HG02571 (cell line): ENCODE data around the gene ARMC3.
"Not testable (repeated sequence)": the region's sequence is repeated elsewhere in the genome, so short reads cannot be mapped to it uniquely, and the experiment has no call there.

Experiments used
- ATAC-seq: cut with Tn5 transposase; IDR thresholded peaks from one replicate; pipeline ENCODE4 v1.9.1; 2021; ENCODE audit warnings: mild to moderate bottlenecking, moderate library complexity; ENCODE audit not compliant: unreplicated experiment

The ARMC3 gene

DNA sequence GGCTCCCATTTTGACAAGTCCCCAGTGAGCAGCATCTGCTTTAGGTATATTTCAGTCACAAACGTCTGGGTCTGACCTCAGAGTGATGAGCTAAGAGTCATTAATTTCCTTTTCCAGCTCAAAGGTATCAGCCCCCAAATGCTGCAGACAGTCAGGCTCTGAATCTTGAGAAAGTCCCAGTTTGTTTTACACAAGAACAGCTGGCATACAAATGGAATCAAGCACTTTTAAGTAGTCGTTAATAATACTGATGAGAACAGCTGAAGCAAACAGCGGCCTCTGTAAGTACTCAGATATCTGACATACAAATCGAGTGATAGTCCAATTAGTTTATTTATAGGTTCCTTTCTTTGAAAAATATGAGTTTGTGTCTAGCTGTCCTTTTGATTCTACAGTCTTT, 118.2 kb downstream of the ARMC3 start:
- no peak for ATAC-seq

DNA sequence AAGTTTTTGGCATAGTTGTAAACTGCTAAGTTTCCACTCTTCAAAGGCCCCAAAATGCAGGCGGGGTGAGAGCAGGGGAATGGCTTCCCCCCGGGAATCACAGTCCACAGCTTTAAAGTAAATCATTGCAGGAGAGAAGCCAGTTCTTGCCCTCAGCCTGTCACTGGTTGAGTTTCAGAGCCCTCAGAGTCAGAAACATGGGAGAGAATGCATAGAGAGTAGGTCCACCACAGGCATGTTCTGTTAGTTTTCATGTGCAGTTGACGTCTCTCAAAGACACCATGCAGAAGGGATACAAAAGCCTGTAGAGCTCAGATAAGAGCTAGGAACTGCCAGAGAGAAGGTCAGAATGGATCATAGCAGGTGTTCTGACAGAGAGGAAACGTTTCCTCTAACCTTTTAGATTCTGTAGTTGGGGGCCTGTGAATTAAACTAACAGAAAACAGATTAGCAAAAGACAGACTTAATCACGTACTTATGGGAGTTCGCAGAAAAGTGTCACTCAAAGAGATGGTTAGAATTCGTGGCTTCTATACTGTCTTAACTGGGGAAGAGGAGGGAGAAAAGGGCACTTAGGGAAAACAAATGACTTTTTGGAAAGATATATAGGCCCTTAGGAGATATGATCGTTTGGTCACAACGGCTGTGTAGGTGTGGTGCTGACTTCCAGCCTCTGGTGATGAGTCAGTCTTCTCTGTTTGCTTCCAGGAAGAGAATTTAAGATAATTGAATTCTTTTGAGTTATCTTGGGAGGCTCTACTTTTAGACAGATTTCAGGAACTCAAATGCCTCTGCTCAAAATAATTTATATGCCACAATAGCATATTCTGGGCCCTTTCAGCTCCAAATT, 119.6 kb downstream of the ARMC3 start:
- ATAC-seq = no peak

- no peak for ATAC-seq
These were observed 120.3 kb downstream of the ARMC3 start for GRCh38 chr10:23048191-23048590.

GRCh38 chr10:23051278-23051677, 123.4 kb downstream of the ARMC3 start:
- ATAC-seq = no peak

- ATAC-seq = no peak
These were observed 124.0 kb downstream of the ARMC3 start for GRCh38 chr10:23051855-23052331.

DNA sequence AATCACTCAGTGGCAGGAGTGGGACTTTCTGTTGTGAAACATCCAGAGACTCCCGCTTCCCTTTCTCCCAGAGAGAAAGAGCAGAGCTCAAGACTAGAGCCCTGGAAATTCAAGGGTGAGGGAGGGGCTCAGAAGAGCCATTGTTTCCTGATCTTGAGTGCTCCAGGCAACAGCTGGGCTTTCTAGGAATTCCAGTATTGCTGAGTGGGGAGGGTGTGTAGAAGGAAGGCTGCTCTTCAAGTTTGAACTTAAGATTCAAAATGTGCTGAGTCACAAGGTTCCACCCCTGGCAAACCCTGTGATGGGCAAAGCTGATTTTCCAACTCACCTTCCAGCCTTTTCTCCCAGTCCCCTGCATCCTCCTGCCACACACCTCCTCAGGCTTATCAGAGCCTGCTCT, 125.2 kb downstream of the ARMC3 start:
- no peak for ATAC-seq

DNA sequence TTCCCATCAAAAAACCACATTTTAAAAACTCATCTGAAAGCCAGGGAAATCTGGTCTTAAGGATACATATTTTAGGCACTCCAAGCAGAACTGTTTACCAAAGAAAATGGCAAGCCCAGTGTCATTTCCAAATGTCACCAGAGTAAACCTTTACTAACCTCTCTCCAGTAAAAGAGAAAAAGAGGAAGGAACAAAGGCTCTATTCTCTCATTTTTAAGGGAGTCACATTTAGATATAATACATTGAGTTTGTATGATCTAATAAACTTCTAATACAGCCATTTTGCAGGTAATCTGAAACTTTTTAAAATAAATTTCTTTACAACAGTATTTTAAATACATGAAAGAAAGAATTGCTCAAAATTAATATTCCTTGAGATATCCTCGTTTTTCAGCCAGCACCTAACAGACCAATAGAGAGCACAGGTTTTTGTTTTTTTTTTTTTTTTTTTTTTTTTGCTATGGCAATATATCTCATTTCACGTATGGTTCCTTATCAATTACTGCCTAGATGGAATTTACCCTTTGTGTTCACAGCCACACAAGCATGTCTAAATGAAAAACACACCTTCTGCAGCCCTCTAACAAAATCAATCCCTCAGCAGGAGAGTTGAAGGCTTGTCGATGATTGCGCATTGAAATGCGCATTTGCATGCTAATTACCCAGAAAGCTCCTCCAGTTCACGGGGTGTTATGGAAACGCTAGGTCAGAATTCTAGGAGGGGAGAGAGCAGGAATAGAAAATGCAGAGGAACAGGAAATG, 127.8 kb downstream of the ARMC3 start:
- ATAC-seq = no peak

DNA sequence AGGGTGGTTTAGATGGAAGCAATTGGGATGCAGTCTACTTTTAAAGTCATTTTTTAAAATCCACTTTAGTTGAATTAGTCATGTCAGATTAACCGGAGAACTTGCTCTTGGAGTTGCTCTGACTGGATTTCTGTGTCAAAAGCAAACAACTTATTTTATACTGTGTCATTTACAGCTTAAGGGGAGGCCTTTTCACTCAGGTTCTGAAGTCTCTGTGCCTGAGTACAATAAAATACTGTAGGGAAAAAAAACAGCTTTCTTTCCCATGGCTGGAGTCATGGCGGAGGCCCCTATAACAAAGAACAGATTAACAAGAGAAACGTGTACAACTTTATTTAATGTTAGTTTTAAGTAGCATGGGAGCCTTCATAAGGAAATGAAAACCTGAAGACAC, 128.3 kb downstream of the ARMC3 start:
- ATAC-seq = no peak

- no peak for ATAC-seq
These were observed 130.5 kb downstream of the ARMC3 start for GRCh38 chr10:23058366-23058765.

DNA sequence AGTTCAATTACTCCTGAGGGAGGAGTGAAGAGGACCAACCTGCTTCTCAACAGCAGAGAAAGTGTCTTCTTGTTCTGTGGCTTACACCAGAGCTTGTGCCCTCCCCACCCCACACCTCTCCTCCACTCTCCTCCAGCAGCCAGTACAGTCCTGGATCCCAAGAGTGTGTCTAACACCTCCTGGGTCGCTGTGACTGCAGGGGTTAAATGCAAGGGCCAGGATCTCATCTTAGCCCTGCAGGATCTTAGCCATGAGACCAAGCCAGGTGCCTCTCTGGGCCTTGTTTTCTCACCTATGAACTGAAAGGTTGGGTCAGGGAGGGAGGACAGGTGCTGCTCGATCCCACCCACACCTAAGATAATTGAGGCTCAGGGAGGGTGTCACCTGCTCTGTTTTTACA, 133.1 kb downstream of the ARMC3 start:
- no peak for ATAC-seq

DNA sequence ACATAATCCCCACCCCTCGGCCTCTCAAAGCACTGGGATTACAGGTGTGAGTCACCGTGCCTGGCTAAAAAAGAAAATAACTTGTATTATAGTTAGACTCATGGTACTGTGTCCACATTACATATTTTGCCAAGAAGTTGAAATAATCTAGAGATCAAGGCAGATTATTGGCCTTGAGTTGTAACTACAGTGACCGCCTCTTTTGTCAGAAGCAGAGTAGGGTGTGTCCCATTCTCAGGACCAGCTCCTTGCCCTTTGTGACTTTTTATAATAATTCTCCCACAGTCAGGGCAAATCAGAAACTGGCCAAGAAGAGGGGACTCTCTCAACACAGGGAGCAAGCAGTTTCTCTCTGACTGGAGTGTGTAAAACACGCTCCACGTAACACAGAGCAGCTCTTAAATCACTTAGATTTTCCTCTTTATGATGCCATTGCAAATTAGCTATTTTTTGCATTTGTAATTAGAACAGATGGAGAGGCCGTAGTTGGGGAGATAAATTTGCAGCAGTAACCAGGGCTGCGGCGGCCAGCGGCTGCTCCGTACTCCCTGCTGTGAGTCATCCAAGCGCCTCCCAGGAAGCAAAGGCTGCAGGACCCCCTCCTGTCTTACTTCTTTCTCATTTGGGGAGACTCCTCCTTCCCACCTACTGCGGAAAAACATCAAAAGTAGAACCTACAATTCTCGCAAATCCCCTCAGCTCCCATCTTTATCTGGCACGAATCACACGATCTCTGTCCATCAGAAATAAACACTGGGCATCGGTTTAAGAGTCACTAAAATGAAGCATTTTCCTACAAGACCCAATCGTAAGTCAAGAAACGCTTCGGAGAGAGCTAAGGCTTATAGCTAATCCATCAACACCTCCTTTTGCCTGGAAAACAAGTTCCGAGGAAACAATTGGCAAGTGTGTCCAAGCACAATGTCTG, 135.5 kb downstream of the ARMC3 start:
- ATAC-seq = no peak

DNA sequence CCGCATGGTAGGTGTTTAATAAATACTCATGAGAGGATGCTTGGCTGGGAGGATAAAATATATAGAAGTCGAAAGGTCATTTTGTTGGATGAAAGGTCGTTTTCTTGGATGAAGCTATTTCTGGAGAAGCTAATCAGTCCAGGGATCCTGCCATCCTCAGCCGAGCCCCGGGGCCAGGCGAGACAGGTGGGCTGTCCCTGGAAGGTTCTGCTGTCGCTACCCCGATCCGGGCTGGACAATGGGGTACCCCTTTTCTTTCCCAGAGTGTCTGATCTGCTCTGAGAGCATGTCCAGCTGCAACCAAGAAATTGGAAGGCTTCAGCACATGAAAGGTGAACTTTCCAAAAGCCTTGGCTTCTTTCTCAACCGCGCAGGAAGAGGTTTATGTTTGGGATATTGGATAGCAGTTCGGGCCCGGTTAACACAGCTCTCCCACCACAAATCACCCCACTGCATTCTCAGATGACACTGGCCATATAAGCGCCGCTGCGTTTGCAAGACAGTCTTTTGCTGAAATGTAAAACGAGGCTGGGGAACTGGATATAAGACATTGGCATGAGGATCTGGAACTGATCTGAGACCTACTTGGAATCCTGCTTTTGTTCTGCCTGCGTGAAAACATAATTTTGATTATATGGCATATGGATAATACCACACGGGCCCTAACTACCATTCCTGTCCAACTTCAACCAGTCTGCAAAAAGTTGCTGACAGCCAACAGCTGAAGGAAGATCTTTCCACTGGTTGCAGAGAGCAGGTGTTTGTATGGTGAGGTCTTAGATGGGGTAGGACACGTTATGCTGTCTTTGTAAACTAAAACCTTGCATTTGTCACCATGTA, 136.3 kb downstream of the ARMC3 start:
- no peak for ATAC-seq

DNA sequence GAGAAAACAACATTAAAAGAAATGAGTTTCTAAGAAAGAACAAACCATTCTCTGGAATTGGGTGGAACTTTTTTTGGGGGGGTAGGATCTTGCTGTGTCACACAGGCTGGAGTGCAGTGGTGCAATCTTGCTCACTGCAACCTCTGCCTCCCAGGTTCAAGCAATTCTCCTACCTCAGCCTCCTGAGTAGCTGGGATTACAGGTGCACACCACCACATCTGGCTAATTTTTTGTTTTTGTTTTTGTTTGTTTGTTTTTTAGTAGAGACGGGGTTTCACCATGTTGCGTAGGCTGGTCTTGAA, 136.9 kb downstream of the ARMC3 start:
- not testable (repeated sequence) for ATAC-seq

GRCh38 chr10:23065181-23065948, 137.5 kb downstream of the ARMC3 start:
- no peak for ATAC-seq

DNA sequence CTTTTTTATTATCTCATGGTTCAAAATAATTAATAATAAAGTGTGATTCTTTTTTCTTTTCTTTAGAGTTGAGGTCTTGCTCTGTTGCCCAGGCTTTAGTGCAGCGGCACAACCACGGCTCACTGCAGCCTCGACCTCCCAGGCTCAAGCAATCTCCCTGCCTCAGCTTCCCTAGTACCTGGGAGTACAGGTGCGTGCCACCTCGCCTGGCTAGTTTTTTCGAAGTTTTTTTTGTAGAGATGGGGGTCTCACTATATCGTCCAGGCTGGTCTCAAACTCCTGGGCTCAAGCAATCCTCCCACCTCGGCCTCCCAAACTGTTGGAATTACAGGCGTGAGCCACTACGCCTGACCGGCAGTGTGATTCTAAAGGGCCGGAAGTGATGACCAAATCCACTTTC, 139.5 kb downstream of the ARMC3 start:
- ATAC-seq = no peak

DNA sequence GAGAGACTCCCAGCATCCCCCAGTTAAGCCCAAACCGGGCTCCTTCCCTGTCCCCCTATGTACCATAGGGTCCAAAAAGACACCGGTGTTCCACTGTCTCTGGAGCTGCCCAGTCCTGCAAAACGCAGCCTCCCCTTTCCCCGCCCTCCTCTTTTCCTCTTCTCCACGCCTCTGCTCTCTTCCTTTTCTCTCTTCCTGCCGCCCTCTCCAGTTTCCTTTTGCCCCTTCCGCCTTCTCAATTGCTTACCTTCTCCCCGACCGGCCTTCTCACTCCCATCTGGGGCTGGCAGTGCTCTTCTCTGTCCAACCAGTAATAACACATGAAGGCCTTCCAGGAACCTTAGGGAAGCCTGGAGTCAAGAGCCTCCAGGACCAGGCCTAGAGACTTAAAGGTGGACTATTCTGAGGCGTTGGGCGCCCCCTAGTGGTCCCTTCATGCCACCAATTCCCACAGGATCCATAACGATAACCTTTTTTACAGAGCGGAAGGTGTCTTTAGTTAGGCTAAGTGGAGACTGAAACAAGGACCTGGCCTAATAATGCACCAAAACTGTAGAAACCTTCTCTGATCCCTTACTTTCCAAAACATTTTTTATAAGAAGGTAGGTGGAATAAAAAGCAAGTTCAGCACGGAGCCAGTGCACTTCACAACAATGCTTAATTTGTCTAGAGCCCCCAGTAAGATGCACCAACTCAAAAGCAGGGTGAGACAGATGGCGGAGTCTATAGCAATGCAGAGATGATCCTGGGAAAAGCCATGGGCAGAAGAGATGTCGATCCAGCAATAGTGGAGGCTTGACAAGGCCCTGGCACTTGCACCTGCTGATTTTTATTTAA, 140.3 kb downstream of the ARMC3 start:
- no peak for ATAC-seq

GRCh38 chr10:23069019-23069815, 141.4 kb downstream of the ARMC3 start:
- ATAC-seq = no peak
